Stimulated activated CD8-positive, alpha-beta memory T cell treated with anti-CD3 and anti-CD28 coated beads, Interleukin-12 subunit alpha, Interleukin-12 subunit beta, amount 100 ng/mL, for 4 hours (primary cell): Measurements from ENCODE around the gene PRPF8.

Experiments
- DNase-seq: peaks from one replicate; pipeline ENCODE4 v3.0.0-alpha.2; 2020; ENCODE audit warnings: low read depth

Gene PRPF8

GRCh38 chr17:1644493-1645206, 40.0 kb downstream of the PRPF8 start:
- DNase-seq, result no peak

GRCh38 chr17:1643999-1644492, 40.6 kb downstream of the PRPF8 start:
- no peak for DNase-seq

GRCh38 chr17:1643293-1643998, 41.2 kb downstream of the PRPF8 start:
- peak; percentile 31 for DNase-seq

GRCh38 chr17:1641065-1641403, 43.6 kb downstream of the PRPF8 start:
- DNase-seq, result no peak

GRCh38 chr17:1640329-1641064, 44.2 kb downstream of the PRPF8 start:
- DNase-seq, result no peak

GRCh38 chr17:1639549-1640180, 45.0 kb downstream of the PRPF8 start:
- DNase-seq, result no peak

- no peak for DNase-seq
Measured at GRCh38 chr17:1638624-1639300, 45.9 kb downstream of the PRPF8 start.

GRCh38 chr17:1638171-1638590, 46.5 kb downstream of the PRPF8 start:
- no peak for DNase-seq

- DNase-seq, result no peak
Measured at GRCh38 chr17:1636732-1637285, 47.9 kb downstream of the PRPF8 start.

- no peak for DNase-seq
Measured at GRCh38 chr17:1635675-1636465, 48.8 kb downstream of the PRPF8 start.

GRCh38 chr17:1634841-1635650, 49.6 kb downstream of the PRPF8 start:
- no peak for DNase-seq

- no peak for DNase-seq
Measured at GRCh38 chr17:1630662-1631061, 54.0 kb downstream of the PRPF8 start.

GRCh38 chr17:1629504-1630310, 55.0 kb downstream of the PRPF8 start:
- peak; percentile 53 for DNase-seq

GRCh38 chr17:1628856-1629503, 55.7 kb downstream of the PRPF8 start:
- peak; percentile 83 for DNase-seq

GRCh38 chr17:1627982-1628855, 56.4 kb downstream of the PRPF8 start, which contains the start of gene SLC43A2:
SLC43A2 (minus strand) TSS chr17:1628834; CDS start chr17:1627874, 960 bp downstream.
- peak; percentile 67 for DNase-seq

- no peak for DNase-seq
Measured at GRCh38 chr17:1627182-1627981, 57.3 kb downstream of the PRPF8 start.
